ENCODE data around the gene GLCE.

GLCE gene

GRCh38 chr15:69119001-69119400, 41.4 kb upstream of the GLCE start:
- no peak overlapping the region for H3K4me3 ChIP-seq (ENCODE audit: low read depth, low read length)
- no peak for DNase-seq (ENCODE audit: low read depth)
- TF ChIP-seq CTCF (IDR thresholded peaks at IDR 0.05; ENCODE audit: low read depth, low read length, missing control alignments) = no peak

- TF ChIP-seq CTCF (IDR thresholded peaks at IDR 0.05; ENCODE audit: low read depth, low read length, missing control alignments) = no peak
- no peak overlapping the region for H3K4me3 ChIP-seq (ENCODE audit: low read depth, low read length)
- no peak for DNase-seq (ENCODE audit: low read depth)
Observed at GRCh38 chr15:69119683-69120395, 40.6 kb upstream of the GLCE start.

- DNase-seq (ENCODE audit: low read depth) = no peak
- no peak overlapping the region for H3K4me3 ChIP-seq (ENCODE audit: low read depth, low read length)
- TF ChIP-seq CTCF (IDR thresholded peaks at IDR 0.05; ENCODE audit: low read depth, low read length, missing control alignments) = no peak
Observed at GRCh38 chr15:69120732-69121131, 39.7 kb upstream of the GLCE start.

GRCh38 chr15:69121198-69121828, 39.1 kb upstream of the GLCE start:
- no peak overlapping the region for H3K4me3 ChIP-seq (ENCODE audit: low read depth, low read length)
- no peak for TF ChIP-seq CTCF (IDR thresholded peaks at IDR 0.05; ENCODE audit: low read depth, low read length, missing control alignments)

GRCh38 chr15:69125236-69125635, 35.2 kb upstream of the GLCE start:
- no peak for TF ChIP-seq CTCF (IDR thresholded peaks at IDR 0.05; ENCODE audit: low read depth, low read length, missing control alignments)
- H3K4me3 ChIP-seq (ENCODE audit: low read depth, low read length) = no peak overlapping the region
- no peak for DNase-seq (ENCODE audit: low read depth)

More at GRCh38 chr15:69121198-69121828, 39.1 kb upstream of the GLCE start:
- DNase-seq (ENCODE audit: low read depth) = no peak

GRCh38 chr15:69126054-69126469, 34.4 kb upstream of the GLCE start:
- TF ChIP-seq CTCF (IDR thresholded peaks at IDR 0.05; ENCODE audit: low read depth, low read length, missing control alignments) = no peak
- no peak overlapping the region for H3K4me3 ChIP-seq (ENCODE audit: low read depth, low read length)
- no peak for DNase-seq (ENCODE audit: low read depth)

GRCh38 chr15:69127306-69127705, 33.1 kb upstream of the GLCE start:
- no peak for TF ChIP-seq CTCF (IDR thresholded peaks at IDR 0.05; ENCODE audit: low read depth, low read length, missing control alignments)
- DNase-seq (ENCODE audit: low read depth) = no peak

More at GRCh38 chr15:69127306-69127705, 33.1 kb upstream of the GLCE start:
- H3K4me3 ChIP-seq (ENCODE audit: low read depth, low read length) = no peak overlapping the region

Data from GM12864 (cell line).